HG02798 (cell line): Measurements from ENCODE around the gene ABCB6.

Experiments used
- ATAC-seq: cut with Tn5 transposase; IDR thresholded peaks from one replicate; pipeline ENCODE4 v1.9.1; 2021; ENCODE audit warnings: mild to moderate bottlenecking; ENCODE audit not compliant: unreplicated experiment, poor library complexity

The ABCB6 gene

DNA sequence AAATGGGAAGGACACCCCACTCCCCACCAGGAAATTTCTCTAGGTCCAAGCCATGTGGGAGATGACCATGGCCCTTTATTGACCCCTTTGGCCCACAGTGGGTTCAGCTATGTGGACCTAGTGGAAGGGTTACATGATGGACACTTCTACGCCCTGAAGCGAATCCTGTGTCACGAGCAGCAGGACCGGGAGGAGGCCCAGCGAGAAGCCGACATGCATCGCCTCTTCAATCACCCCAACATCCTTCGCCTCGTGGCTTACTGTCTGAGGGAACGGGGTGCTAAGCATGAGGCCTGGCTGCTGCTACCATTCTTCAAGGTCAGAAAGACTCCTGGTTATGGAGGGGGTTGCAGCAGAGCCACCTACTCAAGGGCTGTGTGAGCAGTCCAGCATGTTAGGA lies 27.8 kb upstream of the ABCB6 start:
- ATAC-seq: no peak

DNA sequence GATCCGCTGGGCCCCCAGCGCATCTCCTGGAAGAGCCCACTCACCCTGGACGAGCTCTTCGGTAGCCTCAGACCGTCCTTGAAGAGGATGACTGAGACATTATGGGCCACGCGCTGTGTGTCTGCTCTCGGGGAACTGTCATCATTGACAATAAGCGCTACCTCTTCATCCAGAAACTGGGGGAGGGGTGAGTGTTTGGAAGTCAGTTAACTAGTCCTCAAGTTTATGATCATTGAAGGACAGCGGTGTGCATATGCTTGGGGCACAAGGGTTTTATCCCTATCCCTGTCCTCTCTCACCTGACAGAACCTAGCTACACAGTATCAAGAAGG lies 27.1 kb upstream of the ABCB6 start:
- no peak for ATAC-seq

DNA sequence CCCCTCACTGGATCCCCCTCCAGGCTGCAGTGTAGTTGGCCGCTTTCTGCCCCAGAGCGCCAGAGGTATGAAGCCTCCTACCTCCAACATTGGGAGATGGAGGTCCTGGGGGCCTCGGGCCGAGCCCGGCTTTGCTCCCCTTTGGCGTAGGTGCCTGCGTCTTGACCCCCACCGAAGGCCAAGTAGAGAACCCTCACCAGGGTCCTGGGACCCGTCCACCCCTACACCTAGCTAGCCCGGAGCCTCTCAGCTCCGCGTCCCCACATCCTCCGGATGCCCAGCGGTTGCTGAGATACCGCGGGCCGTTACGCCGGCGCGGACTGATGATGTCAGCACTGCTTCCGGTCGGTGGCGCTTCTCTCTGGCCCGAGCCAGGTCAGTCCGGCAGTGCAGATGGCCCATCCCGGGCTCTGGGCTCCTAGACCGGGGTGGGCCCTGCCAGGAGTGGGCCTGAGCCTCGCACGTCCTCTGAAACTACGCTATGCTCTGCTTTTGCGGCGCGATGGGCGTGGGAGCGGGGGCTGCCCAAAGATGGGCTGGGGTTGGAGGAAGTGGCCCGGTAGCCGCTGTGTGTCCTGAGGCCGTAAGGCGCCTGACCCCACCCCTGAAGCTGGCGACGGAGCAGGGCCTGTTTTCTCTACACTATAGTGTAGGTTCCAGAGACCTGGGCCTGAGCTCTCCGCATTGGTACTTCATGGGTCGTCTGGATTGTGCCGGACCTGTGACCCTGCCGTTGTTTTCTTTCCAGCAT lies 26.6 kb upstream of the ABCB6 start, which contains the start of the genes GLB1L and STK16:
Gene GLB1L (minus strand): TSS at position 297 of the 751 bp plus-strand sequence. CDS start 1,871 bp downstream, outside the sequence.
Gene STK16 (plus strand): TSS at position 332 of the 751 bp plus-strand sequence. CDS start 521 bp downstream, outside the sequence.
- peak; percentile 80 for ATAC-seq

DNA sequence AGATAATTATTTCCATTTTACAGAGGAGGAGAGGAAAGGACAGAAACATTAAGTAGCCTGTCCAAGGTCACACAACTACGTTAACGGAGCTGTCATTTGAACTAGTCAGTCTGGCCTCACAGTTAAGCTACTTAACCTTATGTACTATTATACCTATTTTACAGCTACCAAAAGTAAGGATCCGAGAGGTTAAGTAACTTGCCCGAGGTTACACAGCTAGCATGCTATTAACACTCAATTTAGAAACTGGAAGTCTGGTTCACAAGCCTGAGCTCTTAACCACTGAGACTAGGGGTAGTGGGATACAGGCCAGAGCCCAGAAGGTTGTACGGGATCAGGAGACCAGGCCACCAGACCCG lies 26.0 kb upstream of the ABCB6 start:
- no peak for ATAC-seq

DNA sequence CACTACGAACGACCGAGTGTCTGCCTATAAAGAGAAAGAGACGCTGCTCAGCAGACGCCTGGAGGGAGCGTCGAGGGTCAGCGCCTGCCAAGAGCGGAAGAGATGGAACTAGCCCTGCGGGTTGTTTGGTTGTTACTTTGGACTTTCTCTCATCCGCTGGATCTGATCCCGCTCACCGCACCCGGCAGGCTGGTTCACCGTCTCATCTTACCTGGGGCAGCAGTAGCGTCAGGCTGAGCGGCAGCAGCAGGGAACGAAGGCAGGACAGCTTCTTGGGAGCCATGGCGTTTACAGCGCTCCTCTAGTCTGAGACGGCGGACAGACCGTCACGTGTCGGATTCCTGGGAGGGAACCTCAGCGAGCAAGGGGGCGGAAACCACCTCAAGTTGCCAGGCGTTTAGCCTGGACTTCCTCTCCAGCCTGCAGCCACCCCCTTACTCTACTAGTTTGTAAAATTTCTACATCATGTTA lies 24.6 kb upstream of the ABCB6 start:
- no peak for ATAC-seq

DNA sequence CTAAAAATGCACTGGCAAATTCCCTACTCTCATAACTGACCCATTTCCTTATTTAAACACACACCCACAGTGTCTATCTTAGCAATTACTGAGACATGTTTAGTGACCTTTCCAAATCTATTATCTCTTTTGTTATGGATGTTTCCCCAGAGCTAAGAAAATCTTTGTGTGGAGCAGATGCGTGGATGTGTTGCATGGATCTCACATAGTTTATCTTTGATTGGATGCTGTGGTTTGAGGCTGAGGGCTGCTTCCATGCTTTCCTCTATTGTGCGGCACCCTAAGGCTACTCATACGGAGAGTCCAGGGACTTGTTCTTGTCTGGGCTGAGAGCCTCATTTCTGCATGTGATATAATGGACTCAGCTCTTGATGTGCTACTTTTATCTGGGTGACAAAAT lies 15.6 kb upstream of the ABCB6 start:
- no peak for ATAC-seq

DNA sequence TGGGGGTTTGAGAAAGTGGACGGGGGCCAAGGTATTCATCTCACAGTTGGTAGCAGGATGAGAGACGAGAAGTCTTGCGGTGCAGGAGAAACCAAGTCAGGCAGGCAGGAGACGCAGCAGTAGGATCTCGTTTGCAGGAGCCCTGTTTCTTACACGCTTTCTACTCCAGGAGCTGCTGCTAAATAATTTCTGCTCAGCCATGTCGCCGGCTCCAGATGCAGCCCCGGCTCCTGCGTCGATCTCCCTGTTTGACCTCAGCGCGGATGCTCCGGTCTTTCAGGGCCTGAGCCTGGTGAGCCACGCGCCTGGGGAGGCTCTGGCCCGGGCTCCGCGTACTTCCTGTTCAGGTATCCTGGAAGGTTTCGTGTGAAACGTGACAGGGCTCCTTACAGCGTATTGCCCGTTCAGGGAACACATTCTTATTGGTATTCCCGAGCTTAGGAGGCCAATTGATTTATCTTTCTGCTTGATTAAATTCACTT lies 11.3 kb upstream of the ABCB6 start:
- no peak for ATAC-seq

DNA sequence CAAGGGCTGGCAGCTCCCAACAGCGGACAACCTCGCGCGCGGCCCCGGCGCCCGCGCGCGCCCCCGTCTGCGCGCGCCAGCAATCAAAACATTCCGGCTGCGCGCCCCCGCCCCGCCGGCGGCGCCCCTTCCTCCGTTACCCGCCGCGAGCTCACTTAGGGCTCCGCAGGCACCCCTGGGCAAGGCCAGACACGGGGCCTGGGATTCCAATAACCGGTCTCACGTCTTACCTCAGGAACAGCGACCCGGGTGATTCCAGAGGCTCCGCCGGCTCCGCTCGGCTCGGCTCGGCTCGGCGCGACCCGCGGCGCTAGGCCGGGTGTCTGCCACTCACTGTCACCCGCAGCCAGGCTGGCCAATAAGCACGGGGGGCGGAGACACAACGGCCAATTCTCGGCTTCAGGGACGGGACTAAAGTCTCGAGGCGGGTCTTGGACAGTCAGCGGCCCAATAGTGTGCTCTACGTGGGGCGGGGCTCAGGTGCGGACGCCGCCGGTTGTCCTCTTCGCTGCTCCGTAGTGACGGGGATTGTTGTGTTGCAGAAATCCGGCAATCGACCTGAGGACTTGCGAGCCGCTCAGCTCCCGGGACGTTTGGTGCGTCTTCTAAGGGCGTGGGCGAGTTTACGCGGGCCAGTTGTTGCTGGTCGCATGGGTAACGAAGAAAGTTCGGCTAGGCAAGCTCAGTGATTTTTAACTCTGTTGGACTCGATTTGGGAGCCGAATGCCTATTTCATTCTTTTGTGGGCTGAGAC lies 10.7 kb upstream of the ABCB6 start, which contains the start of the genes ANKZF1 and ATG9A:
Gene ANKZF1 (plus strand): TSS at position 502 of the 754 bp plus-strand sequence. CDS start 452 bp downstream, outside the sequence.
Gene ATG9A (minus strand): TSS at position 332 of the 754 bp plus-strand sequence. CDS start 1,612 bp downstream, outside the sequence.
- peak; percentile 98 for ATAC-seq

DNA sequence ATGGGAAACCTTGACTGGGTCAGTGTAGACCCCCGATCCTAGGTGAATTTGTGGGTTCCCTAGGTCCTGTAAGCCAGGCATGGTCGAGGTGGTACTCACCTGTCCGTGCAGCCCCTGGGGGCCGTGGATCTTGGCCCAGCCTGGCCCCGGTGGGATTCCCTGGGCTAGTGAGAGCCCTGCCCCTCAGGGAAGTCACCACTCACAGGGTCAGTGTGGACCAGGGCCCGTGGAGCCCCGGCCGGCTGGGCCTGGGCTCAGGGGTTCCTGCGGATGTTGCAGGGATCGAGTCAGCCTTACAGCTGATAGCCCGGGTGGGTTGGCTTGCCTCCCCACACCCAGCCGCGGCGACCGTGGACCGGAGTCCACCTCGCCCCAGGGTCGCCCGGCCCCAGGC lies 10.2 kb upstream of the ABCB6 start:
- no peak for ATAC-seq

DNA sequence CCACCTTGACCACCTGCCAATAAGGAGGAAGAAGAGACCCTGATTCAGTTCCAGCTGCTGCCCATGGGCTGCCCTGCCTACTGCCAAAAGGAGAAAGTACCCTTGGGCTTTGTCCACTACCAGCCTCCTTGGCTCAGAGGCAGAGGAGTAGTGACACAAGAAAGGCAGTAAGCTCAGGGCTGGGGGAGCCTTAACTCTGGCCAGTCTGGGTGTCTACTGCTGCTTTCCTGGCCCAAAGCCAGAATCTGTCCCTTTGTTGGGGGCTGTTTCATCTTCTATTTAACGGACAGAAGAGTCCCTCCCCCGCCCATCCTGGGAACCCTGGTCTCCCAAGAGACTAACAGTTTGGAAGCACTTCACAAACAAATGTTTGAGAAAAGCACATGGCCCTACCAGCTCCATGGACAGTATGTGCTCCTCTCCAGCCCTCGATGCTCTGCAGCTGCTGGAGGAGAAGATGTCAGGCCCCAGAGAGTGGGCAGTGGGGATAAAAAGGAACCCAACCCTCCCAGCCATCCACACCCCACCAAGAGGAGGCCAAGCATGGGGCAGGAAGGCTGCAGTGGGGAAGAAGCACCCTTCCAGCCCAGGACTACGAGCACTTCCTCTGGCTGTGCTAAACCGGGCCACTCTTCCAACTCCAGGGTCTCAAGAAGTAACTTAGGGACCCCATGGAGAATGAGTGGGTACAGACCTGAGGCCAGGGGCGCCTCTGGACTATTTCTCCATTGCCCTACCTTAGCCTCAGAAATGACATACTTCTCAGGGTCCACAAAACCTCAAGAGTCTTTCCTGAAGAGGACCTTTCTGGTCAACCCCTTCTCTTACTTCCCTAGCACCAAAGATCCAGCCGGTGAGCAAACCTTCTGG lies 9.5 kb upstream of the ABCB6 start:
- ATAC-seq: no peak

DNA sequence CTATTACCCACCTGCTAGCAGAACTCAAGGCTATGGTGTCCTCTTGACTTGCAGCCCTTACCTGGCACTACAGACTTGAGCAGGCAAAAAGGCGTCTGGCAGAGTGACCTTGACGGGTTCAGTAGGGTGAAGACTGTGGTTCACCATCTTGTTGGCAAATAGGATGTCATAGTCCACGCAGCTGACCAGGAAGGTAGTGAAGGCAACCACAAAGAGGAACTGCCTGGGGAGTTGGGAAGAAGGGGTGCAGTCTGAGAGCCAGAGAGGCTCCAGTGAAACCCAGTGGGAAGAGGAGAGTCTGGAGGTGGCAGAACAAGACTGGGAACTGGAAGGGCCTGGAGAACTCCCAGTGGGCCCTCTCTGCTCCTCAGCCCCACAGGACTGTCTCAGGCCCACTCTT lies 6.6 kb upstream of the ABCB6 start:
- ATAC-seq: no peak

DNA sequence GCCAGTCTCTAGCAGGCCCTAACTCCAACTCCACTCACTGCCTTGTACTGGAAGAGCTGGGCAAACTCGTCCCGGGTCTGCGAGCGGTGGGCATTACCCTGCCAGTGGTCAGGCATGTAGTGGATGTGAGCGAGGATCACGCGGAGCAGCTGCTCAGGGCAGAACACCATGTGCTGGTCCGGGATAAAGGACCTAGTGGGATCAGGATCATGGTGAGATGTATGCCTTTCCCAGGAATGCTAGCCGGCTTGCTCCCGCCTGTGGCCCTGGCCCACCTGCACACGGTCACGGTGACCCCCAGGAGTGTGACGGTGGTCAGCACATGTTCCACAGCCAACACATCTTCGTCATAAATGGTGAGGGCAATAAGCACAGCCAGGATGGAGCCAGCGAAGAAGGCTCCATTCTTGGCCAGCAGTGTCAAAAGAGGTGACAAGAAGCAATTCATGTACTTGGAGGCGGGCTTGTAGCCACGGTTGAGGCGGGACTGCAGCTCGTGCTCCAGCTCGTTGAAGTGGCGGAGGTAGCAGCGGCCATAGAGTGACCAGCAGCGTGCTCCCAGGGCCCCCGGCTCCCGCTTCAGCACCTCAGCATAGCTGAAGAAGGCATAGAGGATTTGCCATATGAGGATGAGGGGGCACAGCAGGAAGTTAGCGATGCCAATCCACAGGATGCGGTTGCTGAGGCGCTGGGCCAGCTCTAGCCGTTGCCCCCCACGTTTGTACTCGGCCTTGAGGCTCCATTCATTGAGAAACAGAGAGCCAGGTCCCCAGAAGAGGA lies 5.3 kb upstream of the ABCB6 start:
- no peak for ATAC-seq

DNA sequence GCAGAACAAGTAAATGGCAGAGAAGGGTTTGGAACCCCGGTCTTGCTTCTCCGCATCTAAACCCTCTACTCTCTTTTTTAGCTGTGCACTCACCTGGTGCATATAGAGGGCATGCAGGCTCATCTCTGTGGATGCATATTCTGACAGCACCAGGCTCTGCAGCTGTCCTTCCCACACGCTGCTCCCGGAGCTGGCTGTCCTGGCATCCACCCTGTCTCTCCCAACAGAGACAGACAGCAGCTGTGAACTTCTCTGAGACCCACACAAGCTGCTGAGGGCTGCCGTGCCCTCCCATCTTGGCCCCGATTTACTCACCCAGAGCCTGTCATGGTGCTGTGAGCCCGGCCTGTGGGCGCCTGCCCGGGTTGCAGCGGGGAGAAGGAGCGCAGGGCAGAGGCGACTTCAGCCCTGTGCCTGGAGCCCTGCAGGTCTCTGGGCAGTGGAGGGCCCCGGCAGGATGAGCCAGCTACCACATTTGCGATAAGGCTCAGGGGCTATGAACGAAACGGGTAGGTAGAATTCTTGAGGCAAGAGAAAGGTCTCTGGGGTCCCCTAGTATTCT lies 3.3 kb upstream of the ABCB6 start:
- ATAC-seq: no peak

DNA sequence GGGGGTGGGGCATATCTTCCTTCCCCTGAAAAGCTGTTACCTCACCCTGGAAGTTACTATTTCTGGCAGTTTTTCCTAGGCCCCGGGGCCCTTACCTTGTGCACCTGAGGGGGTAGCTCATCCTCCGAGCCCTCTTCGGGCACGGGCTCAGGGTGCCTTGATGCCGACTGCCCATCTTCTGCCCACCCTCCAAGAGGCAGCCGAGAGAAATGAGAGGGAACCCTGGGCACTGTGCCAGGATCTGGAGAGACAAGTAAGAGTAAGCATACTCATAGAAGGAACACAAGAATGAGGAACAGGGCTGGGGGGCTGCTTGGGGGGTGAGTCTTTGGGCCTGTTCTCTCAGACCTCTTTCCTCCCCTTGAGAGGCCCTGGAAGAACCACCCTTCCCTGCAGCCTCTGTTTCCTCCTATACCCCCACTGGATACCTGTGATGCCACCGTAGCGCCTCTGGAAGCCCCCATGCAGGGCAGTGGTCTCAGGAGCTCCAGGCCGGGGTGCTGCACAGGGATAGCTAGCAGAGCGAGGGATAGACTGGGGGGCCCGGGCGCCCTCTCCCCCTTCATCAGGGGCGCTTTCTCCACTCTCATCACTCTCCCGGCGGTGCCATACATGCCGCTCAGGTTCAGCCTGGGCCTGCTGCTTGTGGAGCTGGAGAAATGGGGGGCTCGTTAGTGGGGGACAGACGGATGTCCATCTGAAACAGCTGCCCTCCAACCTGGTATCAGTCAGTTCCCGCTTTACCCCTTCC lies 2.1 kb upstream of the ABCB6 start:
- no peak for ATAC-seq

DNA sequence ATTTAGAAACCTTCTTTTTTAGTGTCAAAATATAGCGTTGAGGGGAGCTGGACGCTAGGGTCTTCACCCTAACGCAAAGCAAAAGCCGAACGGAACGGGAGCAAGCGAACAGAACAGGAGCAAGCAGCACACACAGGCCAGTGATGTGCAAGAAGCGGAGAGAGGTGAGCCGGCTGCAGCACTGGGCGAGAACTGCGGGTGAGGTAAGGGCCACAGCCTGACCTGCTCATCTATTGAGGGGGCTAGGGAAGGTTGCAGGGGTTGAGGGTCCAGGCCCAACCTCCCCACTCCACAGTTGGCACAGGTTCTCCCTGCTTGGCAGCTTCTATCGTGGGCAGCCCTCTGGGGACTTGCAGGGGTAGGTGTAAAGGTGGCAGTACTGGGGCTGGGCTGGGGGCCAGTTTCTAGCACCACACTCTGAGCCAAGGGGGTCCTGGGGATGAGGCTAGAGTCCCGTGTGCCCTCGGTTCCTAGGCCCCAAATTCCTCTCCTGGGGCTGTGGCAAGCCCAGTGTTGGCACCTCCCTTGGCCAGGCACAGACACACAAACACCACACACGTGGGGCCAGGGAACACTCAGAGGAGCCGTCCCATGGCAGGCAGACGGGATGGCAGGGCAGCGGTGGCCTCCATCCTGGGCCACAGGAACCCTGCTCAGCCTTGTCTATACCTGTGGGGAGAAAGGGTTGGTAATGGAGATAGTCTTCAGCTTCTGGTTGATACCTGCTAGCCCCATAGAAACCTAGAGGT lies 1.2 kb upstream of the ABCB6 start:
- no peak for ATAC-seq

DNA sequence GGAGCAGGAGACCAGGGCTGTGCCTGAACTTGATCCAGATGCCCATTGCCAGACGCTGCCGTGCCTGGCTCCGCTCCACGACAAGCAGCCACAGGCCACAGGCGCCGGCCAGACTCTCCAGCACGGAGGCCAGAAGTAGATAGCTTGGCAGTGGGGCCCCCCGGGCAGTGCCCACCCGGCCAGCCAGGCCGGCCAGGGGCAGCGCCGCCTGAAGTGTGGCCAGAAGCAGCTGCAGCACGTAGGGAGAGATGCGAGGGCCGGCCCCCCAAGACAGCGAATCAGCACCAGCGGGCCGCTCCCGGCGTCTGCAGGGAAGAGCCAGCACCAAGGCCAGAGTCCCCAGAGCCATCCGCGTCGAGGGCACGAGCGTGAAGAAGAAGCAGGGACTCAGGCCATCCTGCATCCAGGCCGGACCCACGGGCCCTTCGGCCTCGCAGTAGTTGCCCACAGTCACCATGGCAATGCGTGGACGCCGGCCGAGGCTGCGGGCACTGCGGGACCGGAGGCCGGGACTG lies 484 bp downstream of the ABCB6 start:
- ATAC-seq: no peak

DNA sequence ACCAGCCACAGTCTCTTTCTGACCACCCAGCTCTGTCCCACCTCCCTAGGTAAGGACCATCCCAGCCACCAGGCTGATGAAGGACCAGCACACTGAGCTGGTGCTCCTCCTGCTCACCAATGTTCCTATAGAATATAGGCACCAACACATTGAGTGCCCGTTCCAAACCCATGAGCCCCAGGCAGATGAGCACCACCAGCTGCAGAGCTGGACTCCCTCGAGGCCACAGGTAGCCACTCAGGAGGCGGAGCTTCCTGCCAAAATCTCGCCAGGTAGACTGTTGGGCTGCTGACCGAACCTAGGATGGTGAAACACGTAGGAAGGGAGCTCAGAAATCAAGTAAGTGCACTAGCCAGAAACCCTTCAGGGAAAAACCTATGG lies 2.2 kb downstream of the ABCB6 start:
- no peak for ATAC-seq
